Skeletal muscle cell (primary cell): ENCODE results near the gene STOM.
"Not testable (repeated sequence)": the region's sequence is repeated elsewhere in the genome, so short reads cannot be mapped to it uniquely, and the experiment has no call there.

Source experiments
- DNase-seq: peaks from one replicate; pipeline ENCODE4 v3.0.0-alpha.2; 2010; ENCODE audit warnings: low read depth
- H3K4me3 ChIP-seq: 2 replicates; pipeline ENCODE4 v1.5.1; 2011; ENCODE audit warnings: low read depth, mild to moderate bottlenecking, control low read depth, low read length, moderate library complexity

Gene STOM, protein sequence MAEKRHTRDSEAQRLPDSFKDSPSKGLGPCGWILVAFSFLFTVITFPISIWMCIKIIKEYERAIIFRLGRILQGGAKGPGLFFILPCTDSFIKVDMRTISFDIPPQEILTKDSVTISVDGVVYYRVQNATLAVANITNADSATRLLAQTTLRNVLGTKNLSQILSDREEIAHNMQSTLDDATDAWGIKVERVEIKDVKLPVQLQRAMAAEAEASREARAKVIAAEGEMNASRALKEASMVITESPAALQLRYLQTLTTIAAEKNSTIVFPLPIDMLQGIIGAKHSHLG

DNA sequence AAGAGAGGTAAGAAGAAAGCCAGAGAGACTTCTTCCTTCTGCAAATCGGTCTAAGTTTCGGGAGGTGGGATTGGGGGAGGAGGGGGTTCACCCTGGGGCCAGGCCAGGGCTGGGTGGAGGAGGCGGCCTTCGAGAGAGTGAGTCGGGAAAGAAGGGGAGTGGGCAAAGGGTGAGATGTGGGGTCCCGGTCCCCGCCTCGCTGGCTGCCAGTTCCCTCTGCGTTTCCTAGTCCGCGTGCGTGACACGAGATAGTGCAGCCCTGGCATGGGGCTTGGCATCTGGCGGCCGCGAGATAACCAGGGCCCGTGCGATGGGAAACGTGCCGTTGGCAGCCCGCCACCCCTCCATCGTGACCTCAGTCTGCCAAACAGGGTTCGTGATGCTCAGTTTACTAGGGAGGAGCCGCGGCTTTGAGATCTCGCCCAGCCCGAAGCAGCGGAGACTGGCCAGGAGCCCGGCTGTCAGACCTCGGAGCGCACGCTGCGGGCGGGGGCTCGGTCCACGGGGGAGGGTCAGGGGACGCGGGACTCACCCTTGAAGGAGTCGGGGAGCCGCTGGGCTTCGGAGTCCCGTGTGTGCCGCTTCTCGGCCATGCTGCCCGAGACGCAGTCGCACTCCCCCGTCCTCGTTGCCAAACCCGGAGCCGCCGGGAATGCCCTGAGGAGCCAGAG is at the start of gene STOM:
Gene STOM, minus strand, starts transcription at position 656 of the 671 bp plus-strand sequence. Its CDS starts 63 bp downstream, at position 593.
- H3K4me3 ChIP-seq, result peak within 1 kb of the TSS; percentile 76
- no peak for DNase-seq

DNA sequence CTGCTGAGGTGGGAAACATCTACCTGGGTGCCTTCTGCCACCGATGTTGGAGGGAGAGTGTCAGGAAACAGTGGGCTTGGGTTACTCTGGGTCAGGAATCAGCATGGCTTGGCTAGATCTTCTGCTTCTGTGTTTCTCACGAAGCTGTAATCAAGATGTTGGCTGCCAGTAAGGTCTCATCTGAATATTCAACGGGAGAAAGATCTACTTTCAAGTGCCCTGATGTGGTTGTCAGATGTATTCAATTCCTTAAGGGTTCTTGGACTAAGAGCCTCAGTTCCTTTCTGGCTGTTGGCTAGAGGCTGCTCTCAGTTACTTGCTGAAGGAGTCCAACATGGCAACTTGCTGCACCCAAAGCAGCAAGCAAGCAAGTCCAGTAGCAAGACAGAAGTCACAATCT is 41.9 kb upstream of the STOM start:
- no peak overlapping the region for H3K4me3 ChIP-seq
- no peak for DNase-seq

DNA sequence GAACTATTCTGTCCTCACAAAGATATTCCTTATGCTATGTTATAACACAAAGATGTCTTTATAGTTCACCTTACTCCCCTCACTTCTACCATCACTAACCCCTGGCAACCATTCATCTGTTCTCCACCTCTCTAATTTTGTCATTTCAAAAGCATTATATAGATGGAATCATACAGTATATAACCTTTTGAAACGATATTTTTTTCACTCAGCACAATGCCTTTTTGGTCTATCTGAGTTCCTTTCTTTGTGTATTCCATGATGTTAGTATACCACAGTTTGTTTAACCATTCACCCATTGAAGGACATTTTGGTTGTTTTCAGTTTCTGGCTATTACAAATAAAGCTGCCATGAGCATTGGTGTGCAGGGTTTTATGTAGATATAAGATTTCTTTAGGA is 35.8 kb upstream of the STOM start:
- no peak for DNase-seq
- H3K4me3 ChIP-seq, result no peak overlapping the region

DNA sequence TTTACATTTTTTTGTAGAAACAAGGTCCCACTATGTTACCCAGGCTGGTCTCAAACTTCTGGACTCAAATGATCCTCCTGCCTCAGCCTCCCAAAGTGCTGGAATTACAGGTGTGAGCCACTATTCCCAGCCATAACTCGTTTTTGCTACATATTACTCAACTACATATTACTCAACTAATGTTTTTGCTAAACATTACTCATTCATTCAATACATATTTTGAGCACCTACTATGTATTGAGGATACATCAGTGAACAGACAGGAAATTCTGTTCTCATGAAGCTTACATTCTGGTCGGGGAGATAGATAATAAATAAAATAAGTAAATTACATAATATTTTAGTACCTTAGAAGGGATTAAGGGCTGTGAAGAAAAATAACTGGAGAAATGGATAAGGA is 34.9 kb upstream of the STOM start:
- DNase-seq, result no peak
- H3K4me3 ChIP-seq, result no peak overlapping the region

DNA sequence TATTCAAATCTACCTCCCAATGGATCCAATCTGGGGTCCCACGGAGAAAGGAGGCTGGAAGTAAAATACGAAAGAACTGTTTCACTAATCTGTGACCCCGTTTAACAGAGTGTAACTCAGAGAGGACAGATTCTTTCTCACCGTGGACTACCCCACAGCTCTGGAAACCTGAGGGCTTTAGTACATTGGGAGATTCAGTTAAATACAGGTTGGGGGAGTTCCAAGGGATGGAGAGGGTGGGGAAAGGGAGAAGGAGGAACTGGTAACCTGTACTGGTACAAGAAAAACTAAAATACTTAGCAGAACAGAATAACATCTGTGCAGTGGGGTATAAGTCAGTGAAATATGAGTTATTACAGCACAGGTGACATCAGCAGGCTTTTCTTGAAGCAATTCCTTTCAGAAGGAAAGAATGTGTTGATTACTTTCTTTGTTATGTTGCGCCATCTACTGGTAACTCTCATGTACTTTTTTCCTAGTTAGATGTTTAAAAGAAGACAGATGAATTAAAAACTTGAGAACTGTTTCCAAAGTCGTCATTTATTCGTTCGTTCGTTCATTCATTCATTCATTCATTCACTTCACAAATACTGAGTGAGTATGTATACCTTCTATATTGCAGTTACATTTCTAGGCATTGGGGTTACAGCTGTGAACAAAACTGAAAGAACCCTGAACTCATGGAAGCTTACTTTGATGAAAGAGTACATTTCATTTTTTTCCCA is 30.0 kb upstream of the STOM start:
- H3K4me3 ChIP-seq, result no peak overlapping the region
- peak; percentile 45 for DNase-seq

DNA sequence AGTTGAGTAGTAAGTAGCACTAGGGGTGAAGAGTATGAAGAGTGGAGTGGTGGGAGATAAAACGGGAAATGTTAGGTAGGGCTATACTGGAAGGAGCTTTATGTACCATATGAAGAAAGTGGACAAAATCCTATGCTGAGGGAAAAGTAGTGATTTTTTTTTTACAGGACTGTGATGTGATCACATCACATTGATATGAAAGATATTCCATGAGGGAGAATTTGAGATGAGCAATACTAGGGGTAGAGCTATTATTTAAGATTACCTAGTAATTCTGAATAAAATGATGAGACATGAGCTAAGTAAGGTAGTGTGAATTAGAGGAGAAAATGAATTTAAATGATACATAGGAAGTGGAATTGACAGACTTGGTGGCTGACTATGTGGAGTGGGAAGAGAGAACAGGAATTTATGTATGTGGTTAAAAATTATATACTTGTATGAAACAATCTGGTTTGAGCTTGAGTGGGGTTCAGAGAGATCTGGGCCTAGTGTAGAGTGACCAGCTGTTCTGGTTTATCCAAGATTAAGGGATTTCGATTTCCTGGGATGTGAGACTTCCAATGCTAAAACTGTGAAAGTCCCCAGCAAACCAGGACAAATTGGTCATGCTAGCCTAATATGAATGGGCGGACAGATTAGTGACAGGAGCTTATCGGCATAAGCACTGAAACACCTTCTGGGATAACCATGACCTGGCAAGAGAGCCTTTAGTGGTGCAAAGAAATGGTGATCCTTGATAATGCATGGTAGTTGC is 29.3 kb upstream of the STOM start:
- DNase-seq, result no peak
- H3K4me3 ChIP-seq, result no peak overlapping the region

DNA sequence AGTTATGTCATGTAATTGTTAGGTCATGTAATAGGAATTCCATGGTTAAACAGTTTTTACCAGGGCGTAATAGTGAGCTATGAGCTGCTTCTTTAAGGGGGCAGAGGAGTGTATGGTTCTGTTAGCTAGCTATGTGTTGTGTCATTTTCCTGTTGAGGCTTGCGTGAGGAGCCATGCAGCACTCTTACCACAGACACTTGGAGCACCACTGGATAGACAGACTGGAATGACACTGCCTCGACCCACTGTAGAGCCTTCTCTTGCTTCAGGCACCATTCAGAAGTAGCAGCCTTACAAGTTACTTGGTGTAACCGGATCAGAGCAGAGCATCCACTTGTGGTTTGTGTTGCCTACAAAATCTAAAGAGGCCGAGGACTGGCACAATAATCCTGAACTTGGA is 28.3 kb upstream of the STOM start:
- no peak overlapping the region for H3K4me3 ChIP-seq
- peak; percentile 90 for DNase-seq

DNA sequence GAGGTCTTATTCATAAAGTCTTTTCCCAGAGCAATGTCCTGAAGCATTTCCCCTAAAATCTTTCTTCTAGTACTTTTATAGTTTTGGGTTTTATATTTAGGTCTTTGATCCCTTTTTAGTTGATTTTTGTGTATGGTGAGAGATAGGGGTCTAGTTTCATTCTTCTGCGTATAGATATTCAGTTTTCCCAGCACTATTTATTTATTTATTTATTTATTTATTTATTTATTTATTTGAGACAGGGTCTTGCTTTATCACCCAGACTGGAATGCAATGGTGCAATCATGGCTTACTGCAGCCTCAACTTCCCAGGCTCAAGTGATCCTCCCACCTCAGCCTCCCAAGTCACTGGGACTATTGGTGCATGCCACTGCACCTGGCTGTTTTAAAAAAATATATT is 27.2 kb upstream of the STOM start:
- DNase-seq, H3K4me3 ChIP-seq: not testable (repeated sequence)

DNA sequence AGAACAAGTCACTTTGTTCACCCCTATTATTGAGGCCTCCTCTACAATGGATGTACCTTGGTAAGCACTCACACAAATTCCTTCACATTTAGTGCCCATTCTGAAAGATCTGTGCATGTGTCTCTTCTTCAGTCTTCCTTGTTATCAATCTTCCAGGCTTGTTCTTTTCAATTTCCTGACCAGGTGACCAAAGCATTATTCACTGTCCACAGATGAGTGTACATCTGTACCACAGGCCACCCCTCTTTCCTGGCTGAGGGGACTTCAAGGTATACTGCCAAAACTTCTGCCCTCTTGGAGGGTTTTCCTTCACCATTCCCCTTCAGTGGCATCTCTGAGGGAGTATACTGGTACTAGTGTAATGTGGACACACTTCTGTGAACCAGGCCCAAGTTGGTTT is 25.5 kb upstream of the STOM start:
- no peak overlapping the region for H3K4me3 ChIP-seq
- no peak for DNase-seq

DNA sequence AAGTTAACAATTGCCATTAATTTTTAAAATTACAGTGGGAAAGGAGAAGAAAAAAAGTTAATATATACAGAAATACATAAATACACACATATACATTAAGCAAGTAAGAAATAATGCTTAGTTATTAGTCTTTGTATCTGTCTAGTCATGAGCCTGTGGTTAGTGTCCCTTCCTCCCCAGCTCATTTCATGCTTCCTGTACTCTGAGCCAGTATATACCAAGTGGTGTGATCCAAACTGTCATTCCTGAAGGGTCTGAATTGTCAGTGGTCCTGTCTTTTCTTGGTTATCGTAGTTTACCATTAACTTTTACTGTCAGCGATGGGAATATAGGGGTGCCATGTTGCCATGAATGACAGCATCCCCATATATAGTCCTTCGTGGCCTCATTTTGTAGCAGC is 24.2 kb upstream of the STOM start:
- DNase-seq, result no peak
- no peak overlapping the region for H3K4me3 ChIP-seq

DNA sequence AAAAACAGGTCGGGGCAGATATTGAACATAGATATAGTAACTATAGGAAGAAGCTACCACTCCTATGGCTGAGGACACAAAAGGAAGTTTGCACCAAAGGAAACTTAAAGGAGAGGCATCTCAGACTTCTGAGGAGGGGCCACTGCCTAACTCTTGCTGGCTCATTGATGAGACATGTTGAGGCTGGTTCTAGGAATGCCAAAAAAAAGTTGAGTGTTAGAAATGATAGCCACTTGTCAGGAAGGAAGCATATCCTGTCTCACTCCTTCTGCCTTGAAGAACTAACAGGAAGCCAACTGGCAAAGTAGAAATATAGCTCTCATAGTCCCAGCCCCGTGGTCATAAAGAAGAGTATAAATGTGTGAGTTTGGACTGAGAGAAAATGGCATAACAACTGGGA is 23.3 kb upstream of the STOM start:
- no peak for DNase-seq
- H3K4me3 ChIP-seq, result no peak overlapping the region

DNA sequence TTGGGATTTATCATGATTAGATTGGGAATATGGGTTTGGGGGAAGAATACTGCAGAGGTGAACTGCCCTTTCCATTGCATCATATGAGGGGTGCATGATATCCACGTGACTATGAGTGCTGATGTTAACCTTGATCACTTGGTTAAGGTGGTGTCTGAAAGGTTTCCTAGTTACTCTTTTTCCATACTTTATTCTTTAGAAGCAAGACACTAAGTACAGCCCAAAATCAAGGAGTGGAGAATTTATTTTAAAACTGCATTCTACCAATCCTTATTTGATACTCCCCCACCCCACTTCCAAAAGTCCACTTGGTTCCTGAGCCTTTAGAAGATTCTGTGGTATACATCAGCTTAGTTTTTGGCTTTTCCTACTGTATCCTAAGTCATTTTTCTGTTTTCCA is 20.3 kb upstream of the STOM start:
- H3K4me3 ChIP-seq, result no peak overlapping the region
- no peak for DNase-seq

DNA sequence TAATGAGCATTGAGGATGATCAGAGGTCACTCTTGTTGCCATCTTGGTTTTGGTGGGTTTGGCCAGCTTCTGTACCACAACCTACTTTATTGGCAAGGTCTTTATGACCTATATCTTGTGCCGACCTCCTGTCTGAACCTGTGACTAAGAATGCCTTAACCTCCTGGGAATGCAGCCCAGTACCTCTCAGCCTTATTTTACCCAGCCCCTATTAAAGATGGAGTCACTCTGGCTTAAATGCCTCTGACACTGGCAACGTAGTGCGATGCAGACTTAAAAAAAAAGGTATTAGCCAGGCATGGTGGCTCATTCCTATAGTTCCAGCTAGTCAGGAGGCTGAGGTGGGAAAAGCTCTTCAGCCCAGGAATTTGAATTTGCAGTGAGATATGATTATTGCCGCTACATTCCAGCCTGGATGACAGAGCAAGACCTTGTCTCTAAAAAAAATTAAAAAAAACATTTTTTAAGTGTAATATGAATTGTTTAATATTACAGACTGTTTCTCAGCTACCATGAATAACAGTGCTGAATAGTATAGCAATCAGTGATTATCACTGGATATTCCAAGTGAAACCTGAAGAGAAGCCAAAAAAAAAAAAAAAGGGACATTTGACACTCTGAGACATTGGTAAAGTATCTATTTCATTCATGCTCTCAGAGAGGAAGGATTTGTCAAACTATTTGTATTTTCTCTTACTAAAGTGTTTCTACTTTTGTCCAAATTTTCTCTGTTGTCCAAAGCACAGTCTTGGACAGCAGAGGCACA is 18.3 kb upstream of the STOM start:
- DNase-seq, result no peak
- H3K4me3 ChIP-seq, result no peak overlapping the region

DNA sequence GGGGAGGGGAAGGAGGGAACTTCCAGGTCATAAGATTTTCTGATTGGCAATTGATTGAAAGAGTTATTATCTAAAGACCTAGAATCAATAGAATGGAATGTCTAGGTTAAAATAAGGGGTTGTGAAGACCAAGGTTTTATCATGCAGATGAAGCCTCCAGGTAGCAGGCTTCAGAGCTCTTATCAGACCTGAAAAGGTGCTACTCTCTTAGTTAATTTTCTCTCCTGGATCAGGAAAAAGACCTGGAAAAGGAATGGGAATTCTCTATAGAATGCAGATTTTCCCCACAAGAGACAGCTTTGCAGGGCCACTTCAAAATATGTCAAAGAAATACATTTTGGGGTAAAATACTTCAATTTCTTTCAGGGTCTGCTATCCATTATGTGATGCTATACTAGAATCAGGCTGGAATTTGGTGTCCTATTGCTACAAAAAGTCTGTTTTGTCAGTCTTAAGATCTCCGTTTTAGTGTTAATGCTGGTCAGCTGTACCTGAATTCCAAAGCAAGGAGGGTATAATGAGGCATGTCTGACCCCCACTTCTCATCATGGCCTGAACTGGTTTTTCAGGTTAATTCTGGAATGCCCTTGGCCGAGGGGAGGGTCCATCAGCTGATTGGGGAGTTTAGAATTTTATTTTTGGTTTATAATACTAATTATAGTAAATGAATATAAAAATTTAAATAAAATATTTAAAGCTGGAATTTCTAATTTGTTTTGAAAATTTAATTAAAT is 16.6 kb upstream of the STOM start:
- no peak overlapping the region for H3K4me3 ChIP-seq
- DNase-seq, result no peak

DNA sequence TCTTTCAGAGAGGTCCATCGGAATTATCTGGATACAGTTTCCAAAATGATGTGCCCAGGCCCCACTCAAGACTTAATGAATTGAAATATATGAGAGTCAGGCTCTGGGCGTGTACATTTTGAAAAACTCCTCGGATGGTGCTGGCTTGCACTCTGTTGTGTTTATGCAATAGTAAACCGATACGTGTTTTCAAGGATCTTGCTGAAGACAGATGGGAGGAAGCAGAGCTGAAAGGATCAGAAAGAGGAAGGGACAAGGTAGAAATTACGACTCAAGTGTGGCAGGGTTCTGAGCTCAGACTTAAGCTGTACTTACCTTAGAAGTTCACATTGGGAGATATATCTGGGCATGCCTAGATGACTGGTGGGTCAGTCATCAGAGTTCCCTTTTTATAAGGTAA is 13.7 kb upstream of the STOM start:
- H3K4me3 ChIP-seq, result no peak overlapping the region

DNA sequence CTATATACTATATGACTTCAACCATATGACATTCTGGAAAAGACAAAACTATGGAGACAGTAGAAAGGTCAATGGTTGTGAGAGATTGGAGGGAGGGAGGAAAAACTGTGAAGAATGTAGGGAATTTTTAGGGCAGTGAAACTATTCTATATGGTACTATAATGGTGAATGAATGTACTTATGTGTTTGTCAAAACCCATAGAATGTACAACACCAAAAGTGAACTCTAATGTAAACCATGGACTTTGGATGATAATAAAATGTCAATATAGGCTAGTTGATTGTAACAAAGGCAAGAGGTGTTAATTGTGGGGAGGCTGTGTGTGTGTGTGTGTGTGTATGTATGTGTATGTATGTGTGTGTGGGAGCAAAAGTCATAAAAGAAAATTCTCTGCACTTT is 10.8 kb upstream of the STOM start:
- H3K4me3 ChIP-seq, result no peak overlapping the region
- DNase-seq, result no peak

More for the DNA sequence above, 13.7 kb upstream of the STOM start:
- DNase-seq, result no peak

DNA sequence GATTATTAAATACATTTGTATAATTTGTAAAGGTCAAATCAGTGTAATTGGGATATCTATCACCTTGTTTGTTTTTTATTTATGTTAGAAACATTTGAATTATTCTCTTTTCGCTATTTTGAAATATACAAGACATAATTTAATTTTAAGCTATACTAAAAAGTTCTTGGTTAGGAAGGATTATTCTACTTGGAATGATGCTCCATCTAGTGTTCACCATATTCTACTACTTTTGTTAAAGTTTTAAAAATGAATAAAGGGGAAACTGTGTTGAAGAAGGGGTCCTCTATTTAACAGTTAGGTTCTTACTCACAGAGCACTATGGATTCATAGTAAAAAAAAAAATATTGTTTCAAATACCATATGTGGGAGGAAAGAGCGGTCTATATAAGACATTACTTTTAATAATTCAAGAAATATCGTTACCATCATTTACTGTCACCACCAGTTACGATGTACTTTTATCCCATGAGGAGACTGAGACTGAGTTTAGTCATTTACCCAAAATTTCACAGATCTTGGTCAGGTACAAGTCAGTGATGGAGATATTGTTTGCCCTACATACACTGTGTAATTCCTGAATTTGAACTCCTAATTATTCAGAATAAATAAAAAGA is 6.3 kb upstream of the STOM start:
- no peak overlapping the region for H3K4me3 ChIP-seq
- DNase-seq, result no peak

DNA sequence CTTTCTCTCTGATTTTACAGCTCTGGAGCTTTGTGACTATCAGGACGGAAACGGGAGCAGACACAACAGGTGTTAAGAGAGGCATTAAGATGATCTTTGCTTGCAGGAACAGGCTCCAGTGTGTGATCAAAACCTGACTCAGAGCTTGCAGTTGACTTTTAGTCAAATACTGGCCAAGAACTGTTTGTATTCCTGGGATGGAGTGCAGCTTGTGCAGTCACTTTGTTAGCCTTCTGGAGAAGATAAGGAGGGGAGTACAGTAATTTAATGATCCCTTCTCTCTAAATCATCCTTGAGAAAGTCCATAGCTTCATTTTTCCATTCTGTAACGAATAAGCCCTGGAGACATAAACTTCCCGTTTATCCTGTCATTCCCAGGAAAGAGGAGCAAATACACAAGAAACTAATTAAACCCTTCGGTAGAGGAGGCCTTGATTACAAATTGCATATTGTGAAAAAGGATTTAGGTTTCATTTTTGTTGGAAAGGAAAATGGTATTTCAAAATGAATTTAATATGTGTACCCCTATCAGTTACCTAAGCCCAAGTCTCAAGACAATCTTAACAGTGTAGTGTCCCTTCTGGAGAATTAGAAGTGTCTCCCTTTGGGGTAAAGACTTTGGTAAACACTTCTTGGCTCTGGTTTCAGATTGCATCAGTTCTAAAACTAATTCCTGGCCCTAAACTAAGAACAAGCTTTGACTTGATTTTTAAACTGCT is 3.1 kb upstream of the STOM start:
- DNase-seq, result no peak
- H3K4me3 ChIP-seq, result no peak overlapping the region
